T-cell (primary cell): ENCODE results near the gene RRP1B. TPM values are rescaled to one million over a fixed set of nuclear protein-coding genes. Genes with fewer than 3 reads are reported as not detected.

ENCODE experiments used
- ATAC-seq, 4 experiments: fragments of 200-7000 bp in 3 of 4; fragments of 150-1000 bp in 1 of 4; cut with Tn5 transposase; replicated peaks in 1 of 4; 1 replicate in 3 of 4; 2 replicates in 1 of 4; pipeline ENCODE4 v1.10.0; 2021; ENCODE audit warnings: moderate library complexity in 3 of 4, mild to moderate bottlenecking in 2 of 4, moderate number of reproducible peaks in 1 of 4
- CTCF ChIA-PET, 2 donors: fragments of 300-600 bp; sonication (Branson Sonifier 250); formaldehyde crosslinking; loops; one replicate each; lab custom pipeline; 2022; ENCODE audit warnings: antibody characterized with exemption in 2 of 2; lab: Charles Lee
- POLR2A ChIA-PET, 2 donors: fragments of 300-600 bp; sonication (Branson Sonifier 250); formaldehyde crosslinking; loops; one replicate each; lab custom pipeline; 2022; ENCODE audit warnings: antibody characterized with exemption in 2 of 2; lab: Charles Lee
- DNase-seq, 35 experiments: peaks; one replicate each; pipeline versions ENCODE4 v3.0.0 to v3.0.0-alpha.2; 2013 to 2023
- H3K27ac ChIP-seq: one replicate; pipeline ENCODE4 v1.5.1; 2013; ENCODE audit warnings: low read length
- H3K27me3 ChIP-seq, 2 experiments: replicated peaks in 1 of 2; 1 replicate in 1 of 2; 2 replicates in 1 of 2; pipeline versions ENCODE4 v1.6.1 to v1.7.0; 2013; ENCODE audit warnings: low read length in 1 of 2, mixed read lengths in 1 of 2; ENCODE audit not compliant: control insufficient read depth in 2 of 2, insufficient read depth in 2 of 2; ENCODE audit errors: extremely low read depth in 1 of 2
- H3K36me3 ChIP-seq, 2 donors: 1 replicate in 1 of 2; 2 replicates in 1 of 2; pipeline versions ENCODE4 v1.6.1 to v1.7.0; 2013; ENCODE audit warnings: low read length in 1 of 2; ENCODE audit not compliant: control insufficient read depth in 2 of 2, insufficient read depth in 1 of 2; ENCODE audit errors: extremely low read depth in 1 of 2
- H3K4me1 ChIP-seq, 2 experiments: 1 replicate in 1 of 2; 2 replicates in 1 of 2; pipeline versions ENCODE4 v1.6.1 to v1.7.0; 2013; ENCODE audit warnings: low read length in 2 of 2, mixed read lengths in 1 of 2; ENCODE audit not compliant: insufficient read depth in 2 of 2, control insufficient read depth in 1 of 2; ENCODE audit errors: extremely low read depth in 1 of 2
- H3K4me3 ChIP-seq, 2 donors: 1 replicate in 1 of 2; 2 replicates in 1 of 2; pipeline versions ENCODE4 v1.5.1 to v1.7.0; 2013; ENCODE audit warnings: mild to moderate bottlenecking in 2 of 2, low read length in 1 of 2, moderate library complexity in 1 of 2; ENCODE audit not compliant: control insufficient read depth in 1 of 2; ENCODE audit errors: extremely low read depth in 1 of 2
- H3K9me3 ChIP-seq: 2 replicates; pipeline ENCODE4 v1.7.0; 2013
- H3K27ac Mint-ChIP-seq, 2 donors: one replicate each; pipeline ENCODE4 v1.8.0; 2020 to 2021; ENCODE audit warnings: mild to moderate bottlenecking in 2 of 2, mixed read lengths in 2 of 2
- H3K27me3 Mint-ChIP-seq, 2 donors: one replicate each; pipeline ENCODE4 v1.8.0; 2021 to 2022; ENCODE audit warnings: mixed read lengths in 2 of 2
- H3K36me3 Mint-ChIP-seq: one replicate; pipeline ENCODE4 v1.8.0; 2021; ENCODE audit warnings: mixed read lengths
- H3K4me1 Mint-ChIP-seq, 3 donors: one replicate each; pipeline ENCODE4 v1.8.0; 2020 to 2022; ENCODE audit warnings: mixed read lengths in 3 of 3, mild to moderate bottlenecking in 1 of 3
- H3K4me3 Mint-ChIP-seq, 3 donors: one replicate each; pipeline ENCODE4 v1.8.0; 2020 to 2022; ENCODE audit warnings: mild to moderate bottlenecking in 3 of 3, mixed read lengths in 3 of 3, moderate library complexity in 3 of 3
- H3K9me3 Mint-ChIP-seq, 3 donors: one replicate each; pipeline ENCODE4 v1.8.0; 2020 to 2022; ENCODE audit warnings: mixed read lengths in 3 of 3
- WGBS: methylation state at CpG from one replicate; pipeline ENCODE4 v1.1.5; 2013; ENCODE audit warnings: missing lambda C conversion rate; ENCODE audit not compliant: insufficient coverage; 5-methylcytosine and 5-hydroxymethylcytosine counted together
- total RNA-seq, 35 experiments: library from RNA in 6 of 35; stranded (reverse) in 6 of 35; fragments of 120-200 nt in 1 of 35; gene quantifications; one replicate each; pipeline versions ENCODE4 v1.2.1 to v1.2.4 and lab custom pipeline; 2013 to 2026

Gene RRP1B
- total RNA-seq, 5 donors from 2014 or later (not counting 1 experiment from before 2014, with no cell fraction given) = 33.9 to 39.3 (median 37.8) TPM

- Mint-ChIP-seq H3K27ac (peak overlapping the region in 1 of 2 donors; percentile 32), H3K9me3 (no peaks in the 10 kb centered on the region), H3K27me3 (no peaks in the 10 kb centered on the region), H3K4me1 (peaks cover 58 to 70% (median 64%) of the 10 kb centered on the region in 3 donors), H3K36me3 (peaks cover 21% of the 10 kb centered on the region), H3K4me3 (no peak overlapping the region)
- no peak for ATAC-seq
- H3K4me1 ChIP-seq = peaks cover 13 to 64% of the 10 kb centered on the region in 2 experiments
- no peaks in the 10 kb centered on the region for H3K27me3 ChIP-seq
- H3K4me3 ChIP-seq = no peak overlapping the region
- H3K9me3 ChIP-seq = no peaks in the 10 kb centered on the region
- WGBS = 80% methylated on average over 1 of the region's 9 CpGs
- H3K27ac ChIP-seq = no peak overlapping the region
- no peak for DNase-seq
- ChIA-PET CTCF (no interaction called here), POLR2A (no interaction called here)
- H3K36me3 ChIP-seq = peaks cover 5 to 40% of the 10 kb centered on the region in 2 donors
Measured at GRCh38 chr21:43663033-43663432, 3.7 kb downstream of the RRP1B start.

GRCh38 chr21:43664358-43664757 is 5.0 kb downstream of the RRP1B start:
- 44% methylated on average over 3 of the region's 4 CpGs for WGBS
- H3K9me3 ChIP-seq = no peaks in the 10 kb centered on the region
- H3K4me3 Mint-ChIP-seq = no peak overlapping the region
- no peaks in the 10 kb centered on the region for H3K27me3 Mint-ChIP-seq
- peaks cover 5 to 45% of the 10 kb centered on the region in 2 donors for H3K36me3 ChIP-seq
- no peak overlapping the region for H3K27ac Mint-ChIP-seq
- H3K4me1 Mint-ChIP-seq = peaks cover 58 to 66% (median 63%) of the 10 kb centered on the region in 3 donors
- H3K4me1 ChIP-seq = peaks cover 13 to 51% of the 10 kb centered on the region in 2 experiments
- peaks cover 21% of the 10 kb centered on the region for H3K36me3 Mint-ChIP-seq
- DNase-seq (no peak), ATAC-seq (no peak)
- H3K27me3 ChIP-seq = no peaks in the 10 kb centered on the region
- POLR2A ChIA-PET = no interaction called here
- CTCF ChIA-PET = no interaction called here
- no peaks in the 10 kb centered on the region for H3K9me3 Mint-ChIP-seq
- H3K27ac ChIP-seq = no peak overlapping the region
- no peak overlapping the region for H3K4me3 ChIP-seq

GRCh38 chr21:43665879-43666278 is 6.5 kb downstream of the RRP1B start:
- no peak for DNase-seq
- peaks cover 46 to 67% (median 54%) of the 10 kb centered on the region in 3 donors for H3K4me1 Mint-ChIP-seq
- no peak for ATAC-seq
- H3K36me3 ChIP-seq = peaks cover 5 to 59% of the 10 kb centered on the region in 2 donors
- H3K4me3 Mint-ChIP-seq = no peak overlapping the region
- peaks cover 12 to 45% of the 10 kb centered on the region in 2 experiments for H3K4me1 ChIP-seq
- 85% methylated on average over 4 of the region's 4 CpGs for WGBS
- CTCF ChIA-PET = no interaction called here
- no peaks in the 10 kb centered on the region for H3K9me3 Mint-ChIP-seq
- peaks cover 29% of the 10 kb centered on the region for H3K36me3 Mint-ChIP-seq
- H3K9me3 ChIP-seq = no peaks in the 10 kb centered on the region
- no peak overlapping the region for H3K4me3 ChIP-seq
- H3K27ac Mint-ChIP-seq = no peak overlapping the region
- H3K27ac ChIP-seq = no peak overlapping the region
- POLR2A ChIA-PET = no interaction called here
- no peaks in the 10 kb centered on the region for H3K27me3 ChIP-seq
- H3K27me3 Mint-ChIP-seq = no peaks in the 10 kb centered on the region

- Histone ChIP-seq H3K27ac (no peak overlapping the region), H3K9me3 (no peaks in the 10 kb centered on the region), H3K27me3 (no peaks in the 10 kb centered on the region), H3K36me3 (peaks cover 20 to 63% of the 10 kb centered on the region in 2 donors), H3K4me3 (no peak overlapping the region), H3K4me1 (peaks cover 0 to 32% of the 10 kb centered on the region in 2 experiments)
- DNase-seq (no peak), ATAC-seq (no peak)
- Mint-ChIP-seq H3K4me3 (peak overlapping the region in 1 of 3 donors; percentile 30), H3K4me1 (peaks cover 31 to 52% (median 40%) of the 10 kb centered on the region in 3 donors), H3K27ac (no peak overlapping the region), H3K27me3 (no peaks in the 10 kb centered on the region), H3K36me3 (peaks cover 35% of the 10 kb centered on the region), H3K9me3 (no peaks in the 10 kb centered on the region)
- WGBS = 100% methylated on average over 1 of the region's 7 CpGs
- POLR2A ChIA-PET = no interaction called here
- CTCF ChIA-PET = no interaction called here
Measured at GRCh38 chr21:43667191-43667904, 8.0 kb downstream of the RRP1B start.

GRCh38 chr21:43669828-43670605 is 10.7 kb downstream of the RRP1B start:
- H3K4me3 ChIP-seq = no peak overlapping the region
- Mint-ChIP-seq H3K4me1 (peaks cover 22 to 34% (median 26%) of the 10 kb centered on the region in 3 donors), H3K9me3 (no peaks in the 10 kb centered on the region), H3K27me3 (no peaks in the 10 kb centered on the region), H3K27ac (no peak overlapping the region), H3K36me3 (peaks cover 40% of the 10 kb centered on the region), H3K4me3 (no peak overlapping the region)
- POLR2A ChIA-PET = no interaction called here
- no peak overlapping the region for H3K27ac ChIP-seq
- no peaks in the 10 kb centered on the region for H3K27me3 ChIP-seq
- WGBS = 99% methylated on average over 10 of the region's 20 CpGs
- H3K9me3 ChIP-seq = no peaks in the 10 kb centered on the region
- ATAC-seq (no peak), DNase-seq (no peak)
- CTCF ChIA-PET = no interaction called here
- H3K36me3 ChIP-seq = peaks cover 15 to 64% of the 10 kb centered on the region in 2 donors
- peaks cover 0 to 18% of the 10 kb centered on the region in 2 experiments for H3K4me1 ChIP-seq

GRCh38 chr21:43675871-43676270 is 16.5 kb downstream of the RRP1B start:
- Mint-ChIP-seq H3K27me3 (no peaks in the 10 kb centered on the region), H3K36me3 (peaks cover 56% of the 10 kb centered on the region), H3K4me1 (peaks cover 7 to 11% (median 9%) of the 10 kb centered on the region in 3 donors), H3K9me3 (no peaks in the 10 kb centered on the region), H3K27ac (no peak overlapping the region), H3K4me3 (no peak overlapping the region)
- no peak overlapping the region for H3K27ac ChIP-seq
- H3K4me1 ChIP-seq = no peaks in the 10 kb centered on the region
- H3K36me3 ChIP-seq = peaks cover 35 to 82% of the 10 kb centered on the region in 2 donors
- ChIA-PET POLR2A (interaction anchor here in 1 of 2 donors (0.6 kb wide), 1 partner anchor 42 kb away, joined by 3 read pairs; no protein-coding TSS in a partner anchor), CTCF (no interaction called here)
- no peaks in the 10 kb centered on the region for H3K9me3 ChIP-seq
- H3K27me3 ChIP-seq = no peaks in the 10 kb centered on the region
- DNase-seq (no peak), ATAC-seq (no peak)
- WGBS = 100% methylated on average over 1 of the region's 3 CpGs
- H3K4me3 ChIP-seq = no peak overlapping the region
